Measurements from ENCODE around the gene LMX1B. TPM values are rescaled to one million over a fixed set of nuclear protein-coding genes. Genes with fewer than 3 reads are reported as not detected.
"Not testable (repeated sequence)": the region's sequence is repeated elsewhere in the genome, so short reads cannot be mapped to it uniquely, and the experiment has no call there.

LMX1B gene
- total RNA-seq, 2 donors from 2014 or later: 0.13 TPM; not detected in 1

- Histone ChIP-seq H3K9ac (ENCODE audit: low read depth in 2 of 2, low read length in 2 of 2) (no peak overlapping the region), H3K27me3 (no peaks in the 10 kb centered on the region), H3K36me3 (no peaks in the 10 kb centered on the region), H3K27ac (no peak overlapping the region), H3K9me3 (no peaks in the 10 kb centered on the region), H3K4me1 (no peaks in the 10 kb centered on the region), H3K4me3 (no peak overlapping the region)
- no peak for TF ChIP-seq CTCF (IDR thresholded peaks at IDR 0.05)
- no peak for DNase-seq
- intact Hi-C loops (cut with DNase I): no loop called here
These were observed 35.7 kb upstream of the LMX1B start for GRCh38 chr9:126578029-126578428.

- DNase-seq; H3K9me3 ChIP-seq; H3K27me3 ChIP-seq; H3K27ac ChIP-seq; H3K9ac ChIP-seq (ENCODE audit: low read depth in 2 of 2, low read length in 2 of 2); H3K4me3 ChIP-seq; intact Hi-C loops (cut with DNase I); H3K36me3 ChIP-seq; H3K4me1 ChIP-seq: not testable (repeated sequence)
These were observed 33.4 kb upstream of the LMX1B start for GRCh38 chr9:126580319-126580718.

GRCh38 chr9:126581893-126582292 is 31.8 kb upstream of the LMX1B start:
- intact Hi-C loops (cut with DNase I): no loop called here
- Histone ChIP-seq H3K36me3 (no peaks in the 10 kb centered on the region), H3K9ac (ENCODE audit: low read depth in 2 of 2, low read length in 2 of 2) (no peak overlapping the region), H3K9me3 (no peaks in the 10 kb centered on the region), H3K4me1 (no peaks in the 10 kb centered on the region), H3K27ac (no peak overlapping the region), H3K4me3 (no peak overlapping the region), H3K27me3 (no peaks in the 10 kb centered on the region)
- DNase-seq: no peak
- TF ChIP-seq CTCF (IDR thresholded peaks at IDR 0.05): no peak

- H3K27ac ChIP-seq: no peak overlapping the region
- no peak overlapping the region for H3K4me3 ChIP-seq
- no peaks in the 10 kb centered on the region for H3K36me3 ChIP-seq
- H3K27me3 ChIP-seq: no peaks in the 10 kb centered on the region
- H3K9ac ChIP-seq (ENCODE audit: low read depth in 2 of 2, low read length in 2 of 2): no peak overlapping the region
- intact Hi-C loops (cut with DNase I): no loop called here
- no peak for DNase-seq
- H3K9me3 ChIP-seq: no peaks in the 10 kb centered on the region
- TF ChIP-seq CTCF (IDR thresholded peaks at IDR 0.05): no peak
- no peaks in the 10 kb centered on the region for H3K4me1 ChIP-seq
These were observed 31.3 kb upstream of the LMX1B start for GRCh38 chr9:126582427-126582826.

- intact Hi-C loops (cut with DNase I): no loop called here
- Histone ChIP-seq H3K27ac (no peak overlapping the region), H3K9me3 (no peaks in the 10 kb centered on the region), H3K4me1 (no peaks in the 10 kb centered on the region), H3K36me3 (no peaks in the 10 kb centered on the region), H3K4me3 (no peak overlapping the region), H3K27me3 (no peaks in the 10 kb centered on the region), H3K9ac (ENCODE audit: low read depth in 2 of 2, low read length in 2 of 2) (no peak overlapping the region)
- no peak for TF ChIP-seq CTCF (IDR thresholded peaks at IDR 0.05)
- no peak for DNase-seq
These were observed 30.5 kb upstream of the LMX1B start for GRCh38 chr9:126583144-126583760.

GRCh38 chr9:126584611-126585010 is 29.1 kb upstream of the LMX1B start:
- no peak for DNase-seq
- H3K4me3 ChIP-seq: no peak overlapping the region
- no peak for TF ChIP-seq CTCF (IDR thresholded peaks at IDR 0.05)
- intact Hi-C loops (cut with DNase I): no loop called here
- no peak overlapping the region for H3K27ac ChIP-seq
- H3K36me3 ChIP-seq: no peaks in the 10 kb centered on the region
- no peaks in the 10 kb centered on the region for H3K9me3 ChIP-seq
- no peaks in the 10 kb centered on the region for H3K27me3 ChIP-seq
- H3K4me1 ChIP-seq: no peaks in the 10 kb centered on the region
- H3K9ac ChIP-seq (ENCODE audit: low read depth in 2 of 2, low read length in 2 of 2): no peak overlapping the region
